DMS 273 (cell line): ENCODE data around the gene AHRR.

Experiments used
- DNase-seq: peaks from one replicate; lab custom pipeline; 2025; ENCODE audit not compliant: unreplicated experiment; lab: John Stamatoyannopoulos, UW

AHRR gene

GRCh38 chr5:438481-438981 is 117.0 kb downstream of the AHRR start:
- DNase-seq, result no peak

- no peak for DNase-seq
Observed at GRCh38 chr5:439181-439580, 117.7 kb downstream of the AHRR start.

- DNase-seq, result no peak
Observed at GRCh38 chr5:439636-440035, 118.1 kb downstream of the AHRR start.

- no peak for DNase-seq
Observed at GRCh38 chr5:440401-441201, 119.1 kb downstream of the AHRR start.

GRCh38 chr5:441996-442334 is 120.5 kb downstream of the AHRR start:
- DNase-seq, result no peak

GRCh38 chr5:442335-443238 is 121.1 kb downstream of the AHRR start, which contains the start of gene EXOC3:
Gene EXOC3, plus strand, starts transcription at chr5:443176. Its CDS starts 3,030 bp downstream, at chr5:446206.
- DNase-seq, result peak; percentile 90

GRCh38 chr5:443239-444151 is 122.0 kb downstream of the AHRR start:
- DNase-seq, result no peak

GRCh38 chr5:444226-444625 is 122.7 kb downstream of the AHRR start:
- DNase-seq, result no peak

GRCh38 chr5:445591-445990 is 124.1 kb downstream of the AHRR start:
- DNase-seq, result no peak

GRCh38 chr5:446066-446882 is 124.8 kb downstream of the AHRR start:
- no peak for DNase-seq

GRCh38 chr5:446883-447263 is 125.4 kb downstream of the AHRR start:
- peak; percentile 59 for DNase-seq

- no peak for DNase-seq
Observed at GRCh38 chr5:447501-447900, 126.0 kb downstream of the AHRR start.

- no peak for DNase-seq
Observed at GRCh38 chr5:448061-448765, 126.7 kb downstream of the AHRR start.

- DNase-seq, result no peak
Observed at GRCh38 chr5:448766-449090, 127.2 kb downstream of the AHRR start.

- DNase-seq, result no peak
Observed at GRCh38 chr5:449151-449550, 127.6 kb downstream of the AHRR start.

GRCh38 chr5:451587-452458 is 130.3 kb downstream of the AHRR start:
- no peak for DNase-seq

GRCh38 chr5:452978-453710 is 131.6 kb downstream of the AHRR start:
- DNase-seq, result no peak
